ENCODE results near the gene NRF1. TPM values are rescaled to one million over a fixed set of nuclear protein-coding genes. Genes with fewer than 3 reads are reported as not detected.

The NRF1 gene
- total and polyA plus RNA-seq, 2 of the 8 experiments (the other 6 are each of a cell fraction or from before 2014, with no cell fraction given), result 18.2 to 21.4 TPM

DNA sequence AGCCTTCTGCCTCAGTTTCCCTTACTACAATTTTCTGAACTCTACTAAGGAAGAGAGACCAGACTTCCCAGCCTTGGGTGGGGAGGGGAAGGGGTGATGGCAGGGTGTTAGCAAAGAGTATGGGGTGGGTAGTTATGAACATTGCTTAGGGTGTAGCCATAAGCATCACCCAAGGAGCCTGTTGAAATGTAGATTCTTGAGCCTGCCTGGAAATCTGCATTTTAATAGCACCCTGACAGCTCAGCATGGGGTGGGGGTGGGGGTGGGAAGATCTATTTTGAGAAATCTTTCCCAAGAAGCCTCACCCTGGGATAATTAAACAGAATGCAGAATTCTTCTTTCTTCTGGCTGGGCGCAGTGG is 164.8 kb downstream of the NRF1 start:
- peaks cover 14 to 18% of the 10 kb centered on the region in 2 experiments for H4K20me1 ChIP-seq (replicated peaks in 1 of 2; ENCODE audit: control insufficient read depth in 1 of 2, insufficient read depth in 2 of 2, low read length in 2 of 2)
- H3K27me3 ChIP-seq (replicated peaks in 1 of 4; ENCODE audit: control insufficient read depth in 3 of 4, extremely low read depth in 1 of 4, insufficient read depth in 3 of 4, low read length in 3 of 4), result peaks cover 22 to 49% (median 46%) of the 10 kb centered on the region in 4 experiments
- 0% methylated on average over 1 of the region's 1 CpG; no CpG with 5 or more reads in 1 of the 2 experiments for WGBS, 2 experiments (ENCODE audit: extremely low coverage in 1 of 2, insufficient coverage in 1 of 2, insufficient read length in 1 of 2, insufficient replicate concordance in 2 of 2, low coverage in 1 of 2, low lambda C conversion rate in 2 of 2, missing lambda C conversion rate in 1 of 2)
- H3K9ac ChIP-seq (replicated peaks in 1 of 4; ENCODE audit: extremely low read depth in 1 of 4, low read depth in 3 of 4, low read length in 3 of 4), result no peak overlapping the region
- H3K27ac ChIP-seq (ENCODE audit: low read depth, low read length), result no peak overlapping the region
- peak overlapping the region; percentile 73 for H3K18ac ChIP-seq (ENCODE audit: extremely low read depth, low read length)
- peak overlapping the region; percentile 81 for H2BK120ac ChIP-seq (replicated peaks; ENCODE audit: low read depth, low read length)
- peak overlapping the region; percentile 95 for H4K91ac ChIP-seq (replicated peaks; ENCODE audit: insufficient read length, low read length)
- H3K23ac ChIP-seq (ENCODE audit: insufficient read length), result no peak overlapping the region
- no peak overlapping the region for H3K56ac ChIP-seq (replicated peaks; ENCODE audit: insufficient read length, low read depth, low read length)
- H3K79me2 ChIP-seq (ENCODE audit: control insufficient read depth in 1 of 2, insufficient read depth in 2 of 2, low read length in 2 of 2), result peaks cover 2 to 22% of the 10 kb centered on the region in 2 experiments; a peak in 2 of 4 replicates
- ChIA-PET CTCF (ENCODE audit: partially characterized antibody) (interaction anchor here (0.9 to 8.1 kb wide), 5 partner anchors 10 to 63 kb away, joined by 3 to 45 read pairs (median 4); no protein-coding TSS in a partner anchor), POLR2A (ENCODE audit: partially characterized antibody) (interaction anchor here (1.0 to 4.3 kb wide), 10 partner anchors 11 to 164 kb away, joined by 3 to 36 read pairs (median 8); no protein-coding TSS in a partner anchor)
- no peak overlapping the region for H2BK15ac ChIP-seq (ENCODE audit: low read length)
- no peaks in the 10 kb centered on the region for H3K9me3 ChIP-seq (ENCODE audit: insufficient read depth in 2 of 2, low read depth in 1 of 2, low read length in 1 of 2)
- peaks cover 15 to 70% (median 61%) of the 10 kb centered on the region in 4 experiments for H3K4me1 ChIP-seq (replicated peaks in 1 of 4; ENCODE audit: control insufficient read depth in 3 of 4, insufficient read depth in 4 of 4, low read length in 3 of 4)
- peaks cover 14% of the 10 kb centered on the region; the same call in 1 of the 2 replicates for H3K79me1 ChIP-seq (ENCODE audit: low read depth, low read length)
- peak overlapping the region; percentile 98; the same call in 1 of the 2 replicates for H2BK12ac ChIP-seq (ENCODE audit: low read depth, low read length)
- H4K5ac ChIP-seq (ENCODE audit: insufficient read length, low read depth, low read length), result peak overlapping the region; percentile 5
- H3K4ac ChIP-seq (replicated peaks; ENCODE audit: insufficient read length, low read depth, low read length), result no peak overlapping the region
- peak overlapping the region; percentile 92; the same call in 1 of the 2 replicates for H2BK20ac ChIP-seq (ENCODE audit: low read length)
- H3K14ac ChIP-seq (ENCODE audit: insufficient read length), result no peak overlapping the region
- TF ChIP-seq KDM1A (IDR thresholded peaks at IDR 0.05; ENCODE audit: borderline replicate concordance, low read length) (no peak), HDAC2 (IDR thresholded peaks at IDR 0.05; ENCODE audit: borderline replicate concordance in 1 of 2, low read depth in 2 of 2, low read length in 2 of 2) (peak; percentile 24 to 76; a peak in 1 of 4 replicates), POU5F1 (IDR thresholded peaks at IDR 0.05; ENCODE audit: low read depth, low read length) (0 out of 2 replicates have a peak, but pooled peaks have one; percentile 60), EP300 (IDR thresholded peaks at IDR 0.05; ENCODE audit: borderline replicate concordance in 1 of 2, low read depth in 2 of 2, low read length in 2 of 2) (0 out of 3 replicates have a peak, but pooled peaks of 1 of the 2 experiments have one; percentile 41), NANOG (IDR thresholded peaks at IDR 0.05; ENCODE audit: insufficient read depth, low read depth, low read length, poor library complexity, severe bottlenecking) (peak; percentile 71), TCF12 (IDR thresholded peaks at IDR 0.05; ENCODE audit: low read depth, low read length) (no peak)
- TF ChIP-seq, protein P1, sequence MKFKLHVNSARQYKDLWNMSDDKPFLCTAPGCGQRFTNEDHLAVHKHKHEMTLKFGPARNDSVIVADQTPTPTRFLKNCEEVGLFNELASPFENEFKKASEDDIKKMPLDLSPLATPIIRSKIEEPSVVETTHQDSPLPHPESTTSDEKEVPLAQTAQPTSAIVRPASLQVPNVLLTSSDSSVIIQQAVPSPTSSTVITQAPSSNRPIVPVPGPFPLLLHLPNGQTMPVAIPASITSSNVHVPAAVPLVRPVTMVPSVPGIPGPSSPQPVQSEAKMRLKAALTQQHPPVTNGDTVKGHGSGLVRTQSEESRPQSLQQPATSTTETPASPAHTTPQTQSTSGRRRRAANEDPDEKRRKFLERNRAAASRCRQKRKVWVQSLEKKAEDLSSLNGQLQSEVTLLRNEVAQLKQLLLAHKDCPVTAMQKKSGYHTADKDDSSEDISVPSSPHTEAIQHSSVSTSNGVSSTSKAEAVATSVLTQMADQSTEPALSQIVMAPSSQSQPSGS (IDR thresholded peaks at IDR 0.05; ENCODE audit: low read length), result peak; percentile 34; the same call in 1 of the 2 replicates
- H3K23me2 ChIP-seq (ENCODE audit: low read depth, low read length), result peaks cover 20% of the 10 kb centered on the region
- peak overlapping the region; percentile 79; the same call in 1 of the 2 replicates for H2BK5ac ChIP-seq (ENCODE audit: low read depth, low read length)
- FAIRE-seq (peak; percentile 55), DNase-seq (ENCODE audit: low read depth in 1 of 2, low spot score in 2 of 2) (no peak)
- H3K4me2 ChIP-seq (ENCODE audit: insufficient read depth in 1 of 2, low read depth in 2 of 2, low read length in 2 of 2), result peak overlapping the region; percentile 82 to 99
- H2AK5ac ChIP-seq (ENCODE audit: low read depth, low read length), result 0 out of 2 replicates have a peak overlapping the region, but pooled peaks have one; percentile 58
- no peak overlapping the region for H4K8ac ChIP-seq (ENCODE audit: extremely low read depth, insufficient read depth, low read length)
- H3K4me3 ChIP-seq (ENCODE audit: extremely low read depth in 1 of 4, insufficient read depth in 2 of 4, low read depth in 3 of 4, low read length in 4 of 4), result peak overlapping the region in 3 of 4 experiments; percentile 12 to 76 (median 29); a peak in 6 of 8 replicates
- H2AFZ ChIP-seq (ENCODE audit: low read length), result no peak overlapping the region
- H3K36me3 ChIP-seq (ENCODE audit: control insufficient read depth in 2 of 4, insufficient read depth in 4 of 4, low read length in 3 of 4), result peaks cover 0 to 5% (median 0%) of the 10 kb centered on the region in 4 experiments; a peak in 2 of 8 replicates
